ENCODE measurements around the gene RPL22. TPM values are rescaled to one million over a fixed set of nuclear protein-coding genes. Genes with fewer than 3 reads are reported as not detected.

The RPL22 gene
- total and polyA plus RNA-seq, 4 donors: 186 to 985 (median 248) TPM

GRCh38 chr1:6149597-6149996 lies 49.8 kb downstream of the RPL22 start:
- DNase-seq: no peak
- Histone ChIP-seq H3K27me3 (ENCODE audit: control insufficient read depth in 3 of 3, insufficient read depth in 3 of 3, low read length in 2 of 3) (peaks cover 0 to 37% (median 9%) of the 10 kb centered on the region in 3 donors), H3K36me3 (ENCODE audit: control insufficient read depth in 4 of 4, insufficient read depth in 4 of 4, low read length in 4 of 4) (no peaks in the 10 kb centered on the region), H3K4me1 (ENCODE audit: control insufficient read depth in 5 of 5, insufficient read depth in 5 of 5, low read length in 5 of 5) (peaks cover 0 to 4% (median 0%) of the 10 kb centered on the region in 5 donors), H3K9ac (ENCODE audit: insufficient read depth in 1 of 2, low read length in 2 of 2) (no peak overlapping the region), H3K4me3 (no peak overlapping the region), H3K27ac (ENCODE audit: low read depth in 1 of 2, low read length in 1 of 2) (no peak overlapping the region), H3K9me3 (ENCODE audit: control insufficient read depth in 4 of 4, insufficient read depth in 3 of 4, low read length in 3 of 4) (peaks cover 0 to 5% (median 0%) of the 10 kb centered on the region in 4 donors)
- ATAC-seq (ENCODE audit: insufficient read depth, low FRiP score): no peak
- TF ChIP-seq, protein P1, sequence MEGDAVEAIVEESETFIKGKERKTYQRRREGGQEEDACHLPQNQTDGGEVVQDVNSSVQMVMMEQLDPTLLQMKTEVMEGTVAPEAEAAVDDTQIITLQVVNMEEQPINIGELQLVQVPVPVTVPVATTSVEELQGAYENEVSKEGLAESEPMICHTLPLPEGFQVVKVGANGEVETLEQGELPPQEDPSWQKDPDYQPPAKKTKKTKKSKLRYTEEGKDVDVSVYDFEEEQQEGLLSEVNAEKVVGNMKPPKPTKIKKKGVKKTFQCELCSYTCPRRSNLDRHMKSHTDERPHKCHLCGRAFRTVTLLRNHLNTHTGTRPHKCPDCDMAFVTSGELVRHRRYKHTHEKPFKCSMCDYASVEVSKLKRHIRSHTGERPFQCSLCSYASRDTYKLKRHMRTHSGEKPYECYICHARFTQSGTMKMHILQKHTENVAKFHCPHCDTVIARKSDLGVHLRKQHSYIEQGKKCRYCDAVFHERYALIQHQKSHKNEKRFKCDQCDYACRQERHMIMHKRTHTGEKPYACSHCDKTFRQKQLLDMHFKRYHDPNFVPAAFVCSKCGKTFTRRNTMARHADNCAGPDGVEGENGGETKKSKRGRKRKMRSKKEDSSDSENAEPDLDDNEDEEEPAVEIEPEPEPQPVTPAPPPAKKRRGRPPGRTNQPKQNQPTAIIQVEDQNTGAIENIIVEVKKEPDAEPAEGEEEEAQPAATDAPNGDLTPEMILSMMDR (IDR thresholded peaks at IDR 0.05; ENCODE audit: control extremely low read depth, extremely low read depth): no peak
- WGBS, 2 donors: 93 to 100% methylated on average over 1 of the region's 1 CpG

DNA sequence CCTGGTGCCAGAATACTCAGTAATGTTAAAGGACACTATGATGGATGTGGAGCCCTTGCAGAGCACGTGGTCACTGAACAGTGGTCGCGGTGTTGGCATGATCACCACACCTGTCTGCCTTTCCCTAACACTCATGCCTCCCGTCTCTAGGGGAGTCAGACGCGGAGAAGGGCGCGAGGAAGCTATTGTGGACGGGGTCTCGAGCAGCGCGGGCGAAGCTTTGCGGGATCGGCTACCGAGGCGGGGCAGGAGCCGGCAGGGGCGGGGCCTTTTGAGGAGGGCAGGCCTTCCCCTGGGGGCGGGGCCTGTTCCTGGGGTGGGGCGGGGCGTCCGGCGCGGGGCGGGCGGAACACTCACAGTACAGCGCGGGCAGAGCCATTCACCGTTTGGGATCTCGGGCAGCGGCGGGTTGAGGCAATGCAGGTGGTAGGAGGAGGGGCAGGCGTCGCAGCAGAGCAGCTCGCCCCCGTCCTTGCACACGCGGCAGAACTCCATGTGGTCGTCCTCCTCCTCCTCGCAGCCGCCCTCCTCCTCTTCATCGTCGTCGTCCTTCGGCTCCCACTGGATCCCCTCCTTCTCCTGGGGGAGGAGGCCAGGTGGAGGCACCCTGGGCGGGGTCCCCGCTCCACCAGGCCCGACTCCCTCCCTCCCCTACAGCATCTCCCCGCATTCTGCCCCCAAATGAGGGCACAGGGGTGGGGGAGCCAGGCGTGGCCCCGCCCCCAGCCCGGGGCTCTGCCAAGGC lies 50.7 kb downstream of the RPL22 start:
- DNase-seq (peak in 1 of 3 donors; percentile 30), ATAC-seq (ENCODE audit: insufficient read depth, low FRiP score) (peak; percentile 77)
- WGBS, 2 donors: 4 to 6% methylated on average over 47 to 53 of the region's 53 CpGs
- TF ChIP-seq, protein P1 (IDR thresholded peaks at IDR 0.05; ENCODE audit: control extremely low read depth, extremely low read depth): no peak
- peaks cover 0 to 4% (median 0%) of the 10 kb centered on the region in 5 donors for H3K4me1 ChIP-seq (ENCODE audit: control insufficient read depth in 5 of 5, insufficient read depth in 5 of 5, low read length in 5 of 5)
- no peaks in the 10 kb centered on the region for H3K36me3 ChIP-seq (ENCODE audit: control insufficient read depth in 4 of 4, insufficient read depth in 4 of 4, low read length in 4 of 4)
- peaks cover 0 to 5% (median 0%) of the 10 kb centered on the region in 4 donors for H3K9me3 ChIP-seq (ENCODE audit: control insufficient read depth in 4 of 4, insufficient read depth in 3 of 4, low read length in 3 of 4)
- H3K27ac ChIP-seq (ENCODE audit: low read depth in 1 of 2, low read length in 1 of 2): no peak overlapping the region
- H3K9ac ChIP-seq (ENCODE audit: insufficient read depth in 1 of 2, low read length in 2 of 2): no peak overlapping the region
- no peak overlapping the region for H3K4me3 ChIP-seq
- H3K27me3 ChIP-seq (ENCODE audit: control insufficient read depth in 3 of 3, insufficient read depth in 3 of 3, low read length in 2 of 3): peaks cover 0 to 40% (median 9%) of the 10 kb centered on the region in 3 donors

DNA sequence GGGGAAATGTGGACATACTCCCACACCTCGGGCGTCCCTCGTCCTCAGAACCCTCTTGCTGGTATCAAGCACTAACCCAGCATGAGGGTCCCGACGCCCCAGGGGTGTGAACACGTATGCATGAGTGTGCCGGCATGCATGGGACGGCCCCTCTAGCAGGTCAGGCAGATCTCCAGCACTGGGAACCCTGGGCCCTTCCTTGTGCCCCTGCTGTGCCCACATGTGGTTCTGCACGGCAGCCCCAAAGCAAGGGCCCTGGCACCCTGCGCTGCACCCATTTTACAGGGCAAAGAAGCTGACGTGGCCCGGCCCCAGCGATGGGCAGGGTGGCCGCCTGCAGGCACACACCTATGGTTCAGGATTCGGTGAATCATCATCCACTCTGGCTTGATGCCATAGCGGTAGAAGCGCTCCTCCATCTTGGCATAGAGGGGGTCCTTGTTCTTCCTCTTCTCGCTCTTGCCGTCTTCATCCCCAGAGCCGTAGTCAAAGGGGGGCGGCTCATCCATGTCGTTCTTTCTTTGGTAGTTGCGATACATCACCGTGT lies 53.5 kb downstream of the RPL22 start:
- Histone ChIP-seq H3K36me3 (ENCODE audit: control insufficient read depth in 4 of 4, insufficient read depth in 4 of 4, low read length in 4 of 4) (no peaks in the 10 kb centered on the region), H3K4me3 (no peak overlapping the region), H3K27me3 (ENCODE audit: control insufficient read depth in 3 of 3, insufficient read depth in 3 of 3, low read length in 2 of 3) (peaks cover 0 to 40% (median 9%) of the 10 kb centered on the region in 3 donors), H3K9me3 (ENCODE audit: control insufficient read depth in 4 of 4, insufficient read depth in 3 of 4, low read length in 3 of 4) (peaks cover 0 to 5% (median 0%) of the 10 kb centered on the region in 4 donors), H3K27ac (ENCODE audit: low read depth in 1 of 2, low read length in 1 of 2) (no peak overlapping the region), H3K9ac (ENCODE audit: insufficient read depth in 1 of 2, low read length in 2 of 2) (no peak overlapping the region), H3K4me1 (ENCODE audit: control insufficient read depth in 5 of 5, insufficient read depth in 5 of 5, low read length in 5 of 5) (peaks cover 0 to 4% (median 0%) of the 10 kb centered on the region in 5 donors)
- ATAC-seq (ENCODE audit: insufficient read depth, low FRiP score): no peak
- TF ChIP-seq, protein P1 (IDR thresholded peaks at IDR 0.05; ENCODE audit: control extremely low read depth, extremely low read depth): no peak
- DNase-seq: no peak
- 86 to 91% methylated on average over 24 of the region's 24 CpGs for WGBS, 2 donors
